Keratinocyte (primary cell): ENCODE data around the gene GOLGA2. TPM values are rescaled to one million over a fixed set of nuclear protein-coding genes. Genes with fewer than 3 reads are reported as not detected.

Experiments used
- DNase-seq: peaks from one replicate; pipeline ENCODE4 v3.0.0-alpha.2; 2011; ENCODE audit warnings: low read depth, missing footprints, low spot score
- FAIRE-seq: peaks from 2 replicates; lab custom pipeline; 2011; peaks lifted over from hg19 to GRCh38; lab: Jason Lieb, UNC
- H2AFZ ChIP-seq: 2 replicates; pipeline ENCODE4 v1.6.0; 2012; ENCODE audit warnings: low read length, control low read depth, inconsistent platforms; ENCODE audit not compliant: control insufficient read depth
- H3K27ac ChIP-seq: 2 replicates; pipeline ENCODE4 v1.5.1; 2011; ENCODE audit warnings: low read length; ENCODE audit not compliant: control insufficient read depth, insufficient read depth
- H3K27me3 ChIP-seq: 3 replicates; pipeline ENCODE4 v1.6.0; 2011; ENCODE audit warnings: low read length; ENCODE audit not compliant: control insufficient read depth, insufficient read depth; ENCODE audit errors: extremely low read depth
- H3K36me3 ChIP-seq, 2 experiments: 2 replicates in 1 of 2; 3 replicates in 1 of 2; pipeline ENCODE4 v1.5.1; 2011; ENCODE audit warnings: low read length in 2 of 2, mild to moderate bottlenecking in 1 of 2; ENCODE audit not compliant: control insufficient read depth in 2 of 2, insufficient read depth in 2 of 2; ENCODE audit errors: extremely low read depth in 1 of 2
- H3K4me1 ChIP-seq: 3 replicates; pipeline ENCODE4 v1.5.1; 2011; ENCODE audit warnings: low read length; ENCODE audit not compliant: control insufficient read depth, insufficient read depth; ENCODE audit errors: extremely low read depth
- H3K4me2 ChIP-seq: 3 replicates; pipeline ENCODE4 v1.6.0; 2011; ENCODE audit warnings: low read depth, low read length; ENCODE audit not compliant: control insufficient read depth, insufficient read depth; ENCODE audit errors: extremely low read depth
- H3K4me3 ChIP-seq, 3 experiments: fragments of 200-600 bp in 1 of 3; sonication (generic) in 1 of 3; 2 replicates in 2 of 3; 3 replicates in 1 of 3; pipeline ENCODE4 v1.5.1; 2011 to 2016; ENCODE audit warnings: low read length in 3 of 3, mild to moderate bottlenecking in 3 of 3, control low read depth in 2 of 3, inconsistent platforms in 1 of 3, low read depth in 1 of 3, mixed read lengths in 1 of 3, mixed run types in 1 of 3, moderate library complexity in 1 of 3; ENCODE audit not compliant: control insufficient read depth in 2 of 3, insufficient read depth in 2 of 3; ENCODE audit errors: extremely low read depth in 1 of 3
- H3K79me2 ChIP-seq: 2 replicates; pipeline ENCODE4 v1.6.0; 2012; ENCODE audit warnings: low read length; ENCODE audit not compliant: control insufficient read depth, insufficient read depth
- H3K9ac ChIP-seq: 3 replicates; pipeline ENCODE4 v1.6.0; 2011; ENCODE audit warnings: low read length; ENCODE audit not compliant: control insufficient read depth, insufficient read depth; ENCODE audit errors: extremely low read depth
- H3K9me1 ChIP-seq: 3 replicates; pipeline ENCODE4 v1.6.0; 2011; ENCODE audit warnings: low read length; ENCODE audit not compliant: control insufficient read depth, insufficient read depth; ENCODE audit errors: extremely low read depth
- H3K9me3 ChIP-seq: 2 replicates; pipeline ENCODE4 v1.5.1; 2012; ENCODE audit warnings: low read depth, low read length; ENCODE audit not compliant: control insufficient read depth
- H4K20me1 ChIP-seq: 3 replicates; pipeline ENCODE4 v1.6.0; 2011; ENCODE audit warnings: low read length; ENCODE audit not compliant: control insufficient read depth, insufficient read depth; ENCODE audit errors: extremely low read depth
- CTCF ChIP-seq, 3 experiments: IDR thresholded peaks in 1 of 3; conservative IDR thresholded peaks in 1 of 3; optimal IDR thresholded peaks in 1 of 3; 2 replicates in 2 of 3; 3 replicates in 1 of 3; pipeline versions ENCODE3 to v1.5.1; 2011; ENCODE audit warnings: low read length in 3 of 3, mild to moderate bottlenecking in 3 of 3, moderate library complexity in 2 of 3, control low read depth in 1 of 3, inconsistent platforms in 1 of 3; ENCODE audit not compliant: insufficient read depth in 2 of 3; ENCODE audit errors: extremely low read depth in 1 of 3
- EZH2 ChIP-seq: IDR thresholded peaks from one replicate; pipeline ENCODE4 v1.6.1; 2012; ENCODE audit warnings: inconsistent platforms, mild to moderate bottlenecking, low read length, moderate library complexity
- dilution Hi-C: fragments of 300-500 bp; cut with MboI; formaldehyde crosslinking; loops from one replicate; pipeline ENCODE4 v1.7.0; 2020; ENCODE audit warnings: low sequenced_read_pairs; ENCODE audit not compliant: extremely low pct_ligation_motif_present
- polyA plus RNA-seq, 5 experiments: library from polyadenylated mRNA; depleted of rRNA in 3 of 5; stranded (reverse) in 3 of 5; stranded (forward) in 1 of 5; unstranded in 1 of 5; fragments of >200 nt; gene quantifications; 1 replicate in 1 of 5; 2 replicates in 3 of 5; 3 replicates in 1 of 5; pipeline versions ENCODE4 v1.2.1 to v1.2.3, GENCODE V29; 2011 to 2012; ENCODE audit warnings: missing spikeins in 2 of 5, low read depth in 1 of 5, low replicate concordance in 1 of 5

The GOLGA2 gene
- polyA plus RNA-seq, 1 donor (not counting 4 experiments of a cell fraction or from before 2014, with no cell fraction given) = 41.6 TPM

DNA sequence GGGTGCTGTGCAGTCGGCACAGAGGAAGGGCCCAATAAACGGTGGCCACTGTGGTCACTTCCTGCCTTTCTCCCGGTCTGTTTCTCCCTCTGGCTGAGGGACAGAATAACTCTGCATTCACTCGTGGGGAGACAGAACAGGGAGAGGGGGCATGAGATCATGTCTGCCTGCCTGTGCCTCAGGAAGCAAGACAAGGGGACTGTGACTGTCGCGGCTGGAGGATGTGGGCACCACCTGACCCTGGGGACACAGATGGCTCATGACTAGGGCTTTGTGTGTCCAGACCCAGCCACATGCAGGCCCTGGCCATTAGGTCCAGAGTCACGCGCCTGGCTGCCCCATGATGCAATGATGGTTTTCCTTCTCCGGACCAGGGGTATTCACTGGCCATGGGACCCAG is 40.6 kb upstream of the GOLGA2 start:
- H3K4me2 ChIP-seq = no peak overlapping the region
- dilution Hi-C loops = no loop called here
- H3K27ac ChIP-seq = no peak overlapping the region
- H3K27me3 ChIP-seq = no peaks in the 10 kb centered on the region
- H3K4me1 ChIP-seq = peaks cover 5% of the 10 kb centered on the region
- no peak overlapping the region for H3K9ac ChIP-seq
- no peak for DNase-seq
- FAIRE-seq = no peak
- H2AFZ ChIP-seq = no peak overlapping the region
- no peaks in the 10 kb centered on the region for H3K9me1 ChIP-seq
- H4K20me1 ChIP-seq = no peaks in the 10 kb centered on the region
- H3K36me3 ChIP-seq = peaks cover 15 to 25% of the 10 kb centered on the region in 2 experiments
- H3K4me3 ChIP-seq = no peak overlapping the region
- no peak for TF ChIP-seq EZH2
- TF ChIP-seq CTCF (optimal IDR thresholded peaks at IDR 0.05 in 1 of 3, IDR thresholded peaks at IDR 0.05 in 1 of 3, conservative IDR thresholded peaks at IDR 0.05 in 1 of 3; ENCODE audit: extremely low read depth in 1 of 3, insufficient read depth in 2 of 3, low read length in 3 of 3) = no peak
- H3K79me2 ChIP-seq = peaks cover 5% of the 10 kb centered on the region
- no peaks in the 10 kb centered on the region for H3K9me3 ChIP-seq

DNA sequence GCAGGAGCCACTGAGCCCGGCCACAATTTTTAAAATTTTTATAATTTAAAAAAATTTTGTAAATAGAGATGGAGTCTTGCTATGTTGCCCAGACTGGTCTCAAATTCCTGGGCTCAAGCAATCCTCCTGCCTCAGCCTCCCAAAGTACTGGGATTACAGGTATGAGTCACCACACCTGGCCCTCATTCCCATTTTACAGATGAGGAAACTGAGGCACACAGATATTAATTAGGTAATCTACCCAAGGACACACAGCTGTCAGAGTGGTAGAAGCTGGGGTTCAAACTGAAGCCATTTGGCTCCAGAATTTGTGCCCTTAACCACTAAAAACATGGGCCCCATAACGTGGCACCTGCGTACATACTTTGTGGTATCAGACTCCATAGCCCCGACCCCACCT is 38.9 kb upstream of the GOLGA2 start:
- TF ChIP-seq EZH2 = no peak
- no peak for FAIRE-seq

GRCh38 chr9:128310461-128310860 is 34.7 kb upstream of the GOLGA2 start:
- Histone ChIP-seq H3K36me3 (peaks cover 15 to 28% of the 10 kb centered on the region in 2 experiments), H3K9me1 (no peaks in the 10 kb centered on the region), H3K9me3 (no peaks in the 10 kb centered on the region), H3K4me3 (no peak overlapping the region), H3K79me2 (no peaks in the 10 kb centered on the region), H4K20me1 (no peaks in the 10 kb centered on the region), H3K27me3 (no peaks in the 10 kb centered on the region), H2AFZ (no peak overlapping the region), H3K27ac (no peak overlapping the region), H3K9ac (no peak overlapping the region), H3K4me2 (no peak overlapping the region), H3K4me1 (peaks cover 18% of the 10 kb centered on the region)
- FAIRE-seq (no peak), DNase-seq (no peak)
- dilution Hi-C loops = no loop called here
- TF ChIP-seq CTCF (optimal IDR thresholded peaks at IDR 0.05 in 1 of 3, IDR thresholded peaks at IDR 0.05 in 1 of 3, conservative IDR thresholded peaks at IDR 0.05 in 1 of 3; ENCODE audit: extremely low read depth in 1 of 3, insufficient read depth in 2 of 3, low read length in 3 of 3) = no peak
- TF ChIP-seq EZH2 = no peak

More for the DNA sequence above, 38.9 kb upstream of the GOLGA2 start:
- Histone ChIP-seq H3K79me2 (no peaks in the 10 kb centered on the region), H3K9me1 (no peaks in the 10 kb centered on the region), H3K27ac (no peak overlapping the region), H3K27me3 (no peaks in the 10 kb centered on the region), H3K4me1 (no peaks in the 10 kb centered on the region), H3K4me3 (no peak overlapping the region), H3K9ac (no peak overlapping the region), H3K4me2 (no peak overlapping the region), H4K20me1 (no peaks in the 10 kb centered on the region), H2AFZ (no peak overlapping the region), H3K9me3 (no peaks in the 10 kb centered on the region), H3K36me3 (peaks cover 26 to 36% of the 10 kb centered on the region in 2 experiments)
- DNase-seq = no peak
- dilution Hi-C loops = no loop called here
